Measurements from ENCODE around the gene PTPRB. TPM values are rescaled to one million over a fixed set of nuclear protein-coding genes. Genes with fewer than 3 reads are reported as not detected.
A peak's percentile ranks its signal among the peaks of the same experiment; 100 is the strongest.

PTPRB gene
- total RNA-seq, 4 donors from 2014 or later: 12.5 to 40.3 (median 26.8) TPM

DNA sequence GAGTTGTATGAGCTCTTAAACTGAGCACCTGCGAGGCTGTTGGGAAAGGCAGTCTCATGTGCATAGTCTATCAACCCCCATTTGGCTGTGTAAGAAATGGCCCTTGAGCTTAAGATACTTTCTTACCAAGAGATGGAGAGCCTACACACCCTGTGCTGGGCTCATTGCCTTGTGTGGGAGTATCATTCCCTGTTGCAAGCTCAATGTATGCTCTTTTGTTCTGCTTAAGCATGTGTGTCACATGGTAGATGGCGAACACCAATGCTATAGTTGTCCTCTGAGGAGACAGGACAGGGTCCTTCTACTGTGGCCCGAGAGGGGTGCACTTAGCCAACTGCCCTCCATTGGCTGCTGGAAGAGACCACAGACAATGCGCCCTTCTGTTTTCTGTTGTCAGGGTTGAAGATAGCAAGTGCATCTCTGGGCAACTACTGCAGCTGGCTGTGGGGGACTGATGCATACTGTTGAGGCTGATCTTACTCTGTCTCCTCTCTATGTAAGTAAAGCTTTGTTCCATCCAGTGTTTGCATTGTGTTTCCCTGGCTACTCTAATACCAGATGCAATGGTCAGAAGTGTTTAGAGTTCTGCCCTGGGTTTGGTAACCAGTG lies 79.5 kb downstream of the PTPRB start:
- TF ChIP-seq POLR2A (IDR thresholded peaks at IDR 0.05): no peak
- TF ChIP-seq, protein P1, sequence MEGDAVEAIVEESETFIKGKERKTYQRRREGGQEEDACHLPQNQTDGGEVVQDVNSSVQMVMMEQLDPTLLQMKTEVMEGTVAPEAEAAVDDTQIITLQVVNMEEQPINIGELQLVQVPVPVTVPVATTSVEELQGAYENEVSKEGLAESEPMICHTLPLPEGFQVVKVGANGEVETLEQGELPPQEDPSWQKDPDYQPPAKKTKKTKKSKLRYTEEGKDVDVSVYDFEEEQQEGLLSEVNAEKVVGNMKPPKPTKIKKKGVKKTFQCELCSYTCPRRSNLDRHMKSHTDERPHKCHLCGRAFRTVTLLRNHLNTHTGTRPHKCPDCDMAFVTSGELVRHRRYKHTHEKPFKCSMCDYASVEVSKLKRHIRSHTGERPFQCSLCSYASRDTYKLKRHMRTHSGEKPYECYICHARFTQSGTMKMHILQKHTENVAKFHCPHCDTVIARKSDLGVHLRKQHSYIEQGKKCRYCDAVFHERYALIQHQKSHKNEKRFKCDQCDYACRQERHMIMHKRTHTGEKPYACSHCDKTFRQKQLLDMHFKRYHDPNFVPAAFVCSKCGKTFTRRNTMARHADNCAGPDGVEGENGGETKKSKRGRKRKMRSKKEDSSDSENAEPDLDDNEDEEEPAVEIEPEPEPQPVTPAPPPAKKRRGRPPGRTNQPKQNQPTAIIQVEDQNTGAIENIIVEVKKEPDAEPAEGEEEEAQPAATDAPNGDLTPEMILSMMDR (IDR thresholded peaks at IDR 0.05): no peak
- TF ChIP-seq EP300 (IDR thresholded peaks at IDR 0.05): no peak
- TF ChIP-seq POLR2AphosphoS5 (IDR thresholded peaks at IDR 0.05): no peak
- no peaks in the 10 kb centered on the region for H3K9me3 ChIP-seq
- 100% methylated on average over 1 to 2 of the region's 4 CpGs for WGBS, 2 donors (ENCODE audit: low coverage in 1 of 2)
- no peak overlapping the region for H3K4me3 ChIP-seq
- ATAC-seq: no peak
- H3K4me1 ChIP-seq: no peaks in the 10 kb centered on the region
- H3K36me3 ChIP-seq: no peaks in the 10 kb centered on the region
- H3K27me3 ChIP-seq: no peaks in the 10 kb centered on the region
- H3K27ac ChIP-seq: peak overlapping the region in 1 of 4 donors; percentile 10

GRCh38 chr12:70556179-70556869 lies 80.9 kb downstream of the PTPRB start:
- no peak overlapping the region for H3K27ac ChIP-seq
- no peaks in the 10 kb centered on the region for H3K4me1 ChIP-seq
- 83 to 87% methylated on average over 3 to 5 of the region's 5 CpGs for WGBS, 2 donors (ENCODE audit: low coverage in 1 of 2)
- no peaks in the 10 kb centered on the region for H3K27me3 ChIP-seq
- no peak overlapping the region for H3K4me3 ChIP-seq
- no peaks in the 10 kb centered on the region for H3K9me3 ChIP-seq
- H3K36me3 ChIP-seq: no peaks in the 10 kb centered on the region
- TF ChIP-seq POLR2AphosphoS5 (IDR thresholded peaks at IDR 0.05) (no peak), POLR2A (IDR thresholded peaks at IDR 0.05) (no peak), EP300 (IDR thresholded peaks at IDR 0.05) (no peak)
- TF ChIP-seq, protein P1 (IDR thresholded peaks at IDR 0.05): no peak
- ATAC-seq: no peak

DNA sequence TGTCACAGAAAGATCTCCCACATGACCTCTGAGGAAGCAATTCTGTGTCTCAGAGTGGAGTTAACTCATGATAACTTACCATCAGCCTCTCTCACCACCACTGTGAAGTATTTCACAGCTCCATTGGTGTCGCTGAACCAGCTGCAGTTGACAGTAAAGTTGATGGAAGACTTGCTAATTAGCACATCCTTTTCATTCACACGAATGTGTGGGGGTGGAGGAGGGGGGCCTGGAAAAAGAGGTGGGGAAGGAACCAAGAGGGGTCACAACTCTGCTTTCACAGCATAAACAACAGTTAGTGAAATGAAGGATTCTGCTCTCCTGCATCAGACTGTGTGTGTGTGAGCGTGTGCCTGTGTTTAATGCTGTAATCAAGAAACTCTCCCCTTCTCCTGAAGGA lies 82.1 kb downstream of the PTPRB start:
- 55 to 63% methylated on average over 2 to 3 of the region's 3 CpGs for WGBS, 2 donors (ENCODE audit: low coverage in 1 of 2)
- ATAC-seq: no peak
- Histone ChIP-seq H3K4me1 (no peaks in the 10 kb centered on the region), H3K27ac (no peak overlapping the region), H3K27me3 (no peaks in the 10 kb centered on the region), H3K36me3 (no peaks in the 10 kb centered on the region), H3K9me3 (no peaks in the 10 kb centered on the region), H3K4me3 (no peak overlapping the region)
- TF ChIP-seq POLR2A (IDR thresholded peaks at IDR 0.05): no peak
- TF ChIP-seq, protein P1 (IDR thresholded peaks at IDR 0.05): no peak
- TF ChIP-seq POLR2AphosphoS5 (IDR thresholded peaks at IDR 0.05): no peak
- no peak for TF ChIP-seq EP300 (IDR thresholded peaks at IDR 0.05)

GRCh38 chr12:70553391-70553859 lies 83.8 kb downstream of the PTPRB start:
- H3K4me3 ChIP-seq: no peak overlapping the region
- H3K9me3 ChIP-seq: no peaks in the 10 kb centered on the region
- H3K27ac ChIP-seq: no peak overlapping the region
- ATAC-seq: no peak
- WGBS, 2 donors (ENCODE audit: low coverage in 1 of 2): 60 to 64% methylated on average over 2 of the region's 2 CpGs
- no peaks in the 10 kb centered on the region for H3K4me1 ChIP-seq
- no peaks in the 10 kb centered on the region for H3K27me3 ChIP-seq
- no peak for TF ChIP-seq POLR2A (IDR thresholded peaks at IDR 0.05)
- no peak for TF ChIP-seq EP300 (IDR thresholded peaks at IDR 0.05)
- TF ChIP-seq, protein P1 (IDR thresholded peaks at IDR 0.05): no peak
- no peak for TF ChIP-seq POLR2AphosphoS5 (IDR thresholded peaks at IDR 0.05)
- no peaks in the 10 kb centered on the region for H3K36me3 ChIP-seq

DNA sequence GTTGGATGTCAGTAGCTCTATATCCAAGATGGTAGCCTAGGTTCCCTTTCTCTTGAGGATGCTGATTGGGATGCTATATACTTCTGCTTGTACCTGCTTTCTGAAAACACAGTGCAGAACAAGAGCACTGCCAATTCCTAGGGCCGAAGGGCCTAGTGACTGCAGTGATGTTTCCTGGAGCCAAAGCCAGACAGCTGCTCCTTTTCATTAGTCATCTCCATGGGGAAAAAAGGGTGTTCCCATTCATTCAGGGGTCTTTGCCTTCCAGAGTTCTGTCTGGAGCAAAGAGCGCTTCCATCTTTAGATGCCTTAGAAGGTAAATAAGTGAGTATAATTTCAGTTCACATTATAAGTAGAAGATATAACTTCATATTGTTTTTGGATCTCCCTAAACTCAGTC lies 85.5 kb downstream of the PTPRB start:
- 63 to 88% methylated on average over 1 of the region's 2 CpGs for WGBS, 2 donors (ENCODE audit: low coverage in 1 of 2)
- no peaks in the 10 kb centered on the region for H3K9me3 ChIP-seq
- H3K36me3 ChIP-seq: no peaks in the 10 kb centered on the region
- no peak for ATAC-seq
- H3K27ac ChIP-seq: no peak overlapping the region
- no peaks in the 10 kb centered on the region for H3K27me3 ChIP-seq
- TF ChIP-seq POLR2A (IDR thresholded peaks at IDR 0.05) (no peak), EP300 (IDR thresholded peaks at IDR 0.05) (no peak), POLR2AphosphoS5 (IDR thresholded peaks at IDR 0.05) (no peak)
- TF ChIP-seq, protein P1 (IDR thresholded peaks at IDR 0.05): no peak
- H3K4me3 ChIP-seq: no peak overlapping the region
- no peaks in the 10 kb centered on the region for H3K4me1 ChIP-seq
